Measurements from ENCODE around the gene TMEM175. TPM values are rescaled to one million over a fixed set of nuclear protein-coding genes. Genes with fewer than 3 reads are reported as not detected.

TMEM175 gene
- total RNA-seq, 2 experiments from 2014 or later: 51.3 to 57.7 TPM

DNA sequence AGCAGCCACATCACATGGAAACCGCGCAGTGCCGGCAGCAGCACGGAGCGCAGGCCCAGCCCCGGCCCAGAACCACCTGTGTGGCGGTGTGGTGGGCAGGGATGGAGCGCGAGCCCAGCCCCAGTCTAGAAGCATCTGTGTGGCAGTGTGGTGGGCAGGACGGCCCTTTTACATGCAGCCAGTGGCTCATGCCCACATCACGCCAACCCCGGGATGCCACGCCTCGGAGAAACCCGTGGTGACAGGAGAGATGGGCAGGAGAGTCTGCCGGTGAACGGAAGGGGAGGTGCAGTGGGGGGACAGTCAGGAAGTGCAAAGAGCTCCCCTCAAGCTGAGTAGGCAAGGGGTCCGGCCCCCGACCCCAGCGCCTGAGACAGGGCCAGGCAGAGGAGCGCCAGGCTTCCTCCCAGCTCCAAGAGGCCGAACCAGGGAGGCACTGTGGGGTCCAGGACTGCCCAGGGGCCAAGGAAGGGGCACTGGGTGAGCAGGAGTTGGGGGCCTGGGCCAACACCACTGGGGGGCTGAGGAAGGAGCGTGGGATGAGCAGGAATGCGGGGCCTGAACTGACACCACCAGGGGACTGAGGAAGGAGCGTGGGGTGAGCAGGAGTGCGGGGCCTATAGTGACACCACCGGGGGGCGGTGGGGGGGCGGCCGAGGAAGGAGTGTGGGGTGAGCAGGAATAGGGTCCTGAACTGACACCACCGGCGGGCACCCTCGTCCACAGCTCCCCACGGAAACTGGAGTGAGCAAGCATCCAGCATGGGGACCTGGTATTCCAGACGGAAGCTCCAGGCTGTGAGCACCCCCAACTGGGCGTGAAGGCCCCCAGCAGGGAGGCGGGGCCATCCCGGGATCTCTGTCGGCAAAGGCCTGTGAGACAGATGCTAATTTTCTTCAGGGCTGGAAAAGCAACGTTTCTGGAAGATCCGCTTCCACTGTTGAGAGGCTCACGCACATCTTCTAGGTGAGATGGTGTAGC is 28.9 kb upstream of the TMEM175 start:
- TF ChIP-seq, protein P1, sequence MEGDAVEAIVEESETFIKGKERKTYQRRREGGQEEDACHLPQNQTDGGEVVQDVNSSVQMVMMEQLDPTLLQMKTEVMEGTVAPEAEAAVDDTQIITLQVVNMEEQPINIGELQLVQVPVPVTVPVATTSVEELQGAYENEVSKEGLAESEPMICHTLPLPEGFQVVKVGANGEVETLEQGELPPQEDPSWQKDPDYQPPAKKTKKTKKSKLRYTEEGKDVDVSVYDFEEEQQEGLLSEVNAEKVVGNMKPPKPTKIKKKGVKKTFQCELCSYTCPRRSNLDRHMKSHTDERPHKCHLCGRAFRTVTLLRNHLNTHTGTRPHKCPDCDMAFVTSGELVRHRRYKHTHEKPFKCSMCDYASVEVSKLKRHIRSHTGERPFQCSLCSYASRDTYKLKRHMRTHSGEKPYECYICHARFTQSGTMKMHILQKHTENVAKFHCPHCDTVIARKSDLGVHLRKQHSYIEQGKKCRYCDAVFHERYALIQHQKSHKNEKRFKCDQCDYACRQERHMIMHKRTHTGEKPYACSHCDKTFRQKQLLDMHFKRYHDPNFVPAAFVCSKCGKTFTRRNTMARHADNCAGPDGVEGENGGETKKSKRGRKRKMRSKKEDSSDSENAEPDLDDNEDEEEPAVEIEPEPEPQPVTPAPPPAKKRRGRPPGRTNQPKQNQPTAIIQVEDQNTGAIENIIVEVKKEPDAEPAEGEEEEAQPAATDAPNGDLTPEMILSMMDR (IDR thresholded peaks at IDR 0.05): no peak
- H3K27me3 Mint-ChIP-seq: no peaks in the 10 kb centered on the region
- POLR2A ChIA-PET: no interaction called here
- H3K4me3 Mint-ChIP-seq: no peak overlapping the region
- intact Hi-C loops (cut with DNase I, micrococcal nuclease): no loop called here
- H3K9me3 ChIP-seq (ENCODE audit: control insufficient read depth in 1 of 2, insufficient read depth in 1 of 2, low read length in 2 of 2): peaks cover 0 to 17% of the 10 kb centered on the region in 2 experiments
- no peak overlapping the region for H3K4me3 ChIP-seq (ENCODE audit: low read length)
- peaks cover 46% of the 10 kb centered on the region for H3K36me3 ChIP-seq (ENCODE audit: insufficient read depth, low read length)
- no peaks in the 10 kb centered on the region for H3K27me3 ChIP-seq (ENCODE audit: control insufficient read depth in 1 of 2, insufficient read depth in 2 of 2, low read length in 2 of 2)
- peaks cover 53% of the 10 kb centered on the region for H3K36me3 Mint-ChIP-seq (ENCODE audit: low read depth)
- H3K27ac Mint-ChIP-seq: no peak overlapping the region
- H3K9me3 Mint-ChIP-seq: no peaks in the 10 kb centered on the region
- DNase-seq: no peak
- H3K4me1 ChIP-seq (ENCODE audit: insufficient read depth, low read length): no peaks in the 10 kb centered on the region
- ATAC-seq (ENCODE audit: poor library complexity): peak; percentile 21
- H3K4me1 Mint-ChIP-seq (ENCODE audit: low read depth): peaks cover 5% of the 10 kb centered on the region
- no peak overlapping the region for H3K27ac ChIP-seq (ENCODE audit: low read depth in 1 of 2, low read length in 2 of 2)
- CTCF ChIA-PET: no interaction called here

GRCh38 chr4:905485-906338 is 26.5 kb upstream of the TMEM175 start:
- Histone ChIP-seq H3K27me3 (ENCODE audit: control insufficient read depth in 1 of 2, insufficient read depth in 2 of 2, low read length in 2 of 2) (no peaks in the 10 kb centered on the region), H3K36me3 (ENCODE audit: insufficient read depth, low read length) (peaks cover 52% of the 10 kb centered on the region), H3K4me1 (ENCODE audit: insufficient read depth, low read length) (no peaks in the 10 kb centered on the region), H3K27ac (ENCODE audit: low read depth in 1 of 2, low read length in 2 of 2) (no peak overlapping the region), H3K9me3 (ENCODE audit: control insufficient read depth in 1 of 2, insufficient read depth in 1 of 2, low read length in 2 of 2) (peaks cover 0 to 17% of the 10 kb centered on the region in 2 experiments), H3K4me3 (ENCODE audit: low read length) (no peak overlapping the region)
- peaks cover 55% of the 10 kb centered on the region for H3K36me3 Mint-ChIP-seq (ENCODE audit: low read depth)
- DNase-seq (no peak), ATAC-seq (ENCODE audit: poor library complexity) (no peak)
- H3K27me3 Mint-ChIP-seq: no peaks in the 10 kb centered on the region
- no peak overlapping the region for H3K4me3 Mint-ChIP-seq
- no peak overlapping the region for H3K27ac Mint-ChIP-seq
- TF ChIP-seq, protein P1 (IDR thresholded peaks at IDR 0.05): no peak
- no peaks in the 10 kb centered on the region for H3K9me3 Mint-ChIP-seq
- H3K4me1 Mint-ChIP-seq (ENCODE audit: low read depth): peaks cover 5% of the 10 kb centered on the region
- intact Hi-C loops (cut with DNase I, micrococcal nuclease): no loop called here
- CTCF ChIA-PET: no interaction called here
- POLR2A ChIA-PET: no interaction called here

DNA sequence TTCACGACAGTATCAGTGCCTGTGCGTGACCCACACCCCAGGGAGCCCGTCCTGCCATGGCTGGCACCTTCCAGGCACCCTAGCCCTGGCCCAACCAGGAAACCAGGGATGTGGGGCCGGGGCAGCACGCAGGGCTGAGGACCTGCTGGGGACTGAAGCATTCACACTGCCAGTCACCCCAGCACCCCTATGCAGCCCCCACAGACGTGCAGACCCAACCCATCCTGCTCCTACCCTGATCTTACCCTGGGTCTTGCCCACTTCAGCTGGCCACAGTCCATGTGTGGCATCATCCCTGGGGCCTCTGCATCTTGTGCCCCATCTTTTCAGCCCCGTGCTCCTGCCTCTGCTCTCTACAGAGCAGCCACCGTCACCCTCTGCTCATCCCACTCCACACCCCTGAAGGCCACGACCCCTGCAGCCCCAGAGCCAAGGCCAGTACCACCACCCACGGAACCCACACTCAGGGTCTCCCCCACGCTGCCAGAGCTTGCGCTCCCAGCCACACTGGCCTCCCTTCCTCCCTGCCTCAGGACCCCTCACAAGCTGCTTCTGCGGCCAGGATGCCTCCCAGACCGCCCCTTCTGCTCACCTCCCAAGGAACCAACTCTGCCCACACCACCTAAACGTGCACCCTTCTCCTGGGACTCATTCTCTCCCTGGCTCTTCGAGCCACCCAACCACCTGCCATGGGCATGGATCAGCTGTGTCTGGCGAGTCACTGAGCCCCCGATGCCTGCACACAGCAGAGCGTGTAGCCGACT is 25.7 kb upstream of the TMEM175 start:
- intact Hi-C loops (cut with DNase I, micrococcal nuclease): no loop called here
- H3K4me1 ChIP-seq (ENCODE audit: insufficient read depth, low read length): no peaks in the 10 kb centered on the region
- Mint-ChIP-seq H3K4me1 (ENCODE audit: low read depth) (peaks cover 5% of the 10 kb centered on the region), H3K9me3 (no peaks in the 10 kb centered on the region), H3K4me3 (no peak overlapping the region), H3K27ac (peak overlapping the region; percentile 44), H3K36me3 (ENCODE audit: low read depth) (peaks cover 63% of the 10 kb centered on the region), H3K27me3 (no peaks in the 10 kb centered on the region)
- H3K36me3 ChIP-seq (ENCODE audit: insufficient read depth, low read length): peaks cover 53% of the 10 kb centered on the region
- peaks cover 0 to 17% of the 10 kb centered on the region in 2 experiments for H3K9me3 ChIP-seq (ENCODE audit: control insufficient read depth in 1 of 2, insufficient read depth in 1 of 2, low read length in 2 of 2)
- H3K27me3 ChIP-seq (ENCODE audit: control insufficient read depth in 1 of 2, insufficient read depth in 2 of 2, low read length in 2 of 2): no peaks in the 10 kb centered on the region
- TF ChIP-seq, protein P1 (IDR thresholded peaks at IDR 0.05): no peak
- no peak overlapping the region for H3K27ac ChIP-seq (ENCODE audit: low read depth in 1 of 2, low read length in 2 of 2)
- ATAC-seq (ENCODE audit: poor library complexity) (no peak), DNase-seq (no peak)
- ChIA-PET POLR2A (no interaction called here), CTCF (no interaction called here)
- H3K4me3 ChIP-seq (ENCODE audit: low read length): no peak overlapping the region

Data from CD4-positive, alpha-beta T cell (primary cell).